ENCODE results near the gene PRKAA2. TPM values are rescaled to one million over a fixed set of nuclear protein-coding genes. Genes with fewer than 3 reads are reported as not detected.

The PRKAA2 gene
- total RNA-seq, 1 donor from 2014 or later: 4.8 TPM

DNA sequence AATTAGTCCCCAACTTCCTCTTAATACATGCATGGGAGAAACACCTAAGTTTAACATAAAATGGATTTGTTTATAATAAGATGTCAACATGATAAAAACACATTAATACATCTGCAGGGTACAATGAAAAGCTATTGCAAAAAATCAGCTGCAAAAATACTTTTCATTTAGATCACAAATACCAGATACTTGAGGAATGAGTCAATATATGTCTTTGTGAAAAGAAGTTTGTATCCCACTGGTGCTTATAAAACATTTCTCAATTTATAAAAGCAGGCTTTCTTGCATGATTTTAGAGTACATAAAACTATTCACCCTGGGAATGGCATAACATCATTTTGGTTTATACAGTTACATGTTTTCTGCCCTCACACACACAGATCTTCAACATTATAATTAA is 18.6 kb upstream of the PRKAA2 start:
- Mint-ChIP-seq H3K4me1 (no peaks in the 10 kb centered on the region), H3K27me3 (ENCODE audit: low read depth) (no peaks in the 10 kb centered on the region), H3K4me3 (no peak overlapping the region), H3K9me3 (peaks cover 3% of the 10 kb centered on the region), H3K36me3 (ENCODE audit: low read depth) (no peaks in the 10 kb centered on the region), H3K27ac (ENCODE audit: unreplicated experiment) (no peak overlapping the region)
- no peak for DNase-seq (ENCODE audit: low read depth, low spot score)
- TF ChIP-seq, protein P1, sequence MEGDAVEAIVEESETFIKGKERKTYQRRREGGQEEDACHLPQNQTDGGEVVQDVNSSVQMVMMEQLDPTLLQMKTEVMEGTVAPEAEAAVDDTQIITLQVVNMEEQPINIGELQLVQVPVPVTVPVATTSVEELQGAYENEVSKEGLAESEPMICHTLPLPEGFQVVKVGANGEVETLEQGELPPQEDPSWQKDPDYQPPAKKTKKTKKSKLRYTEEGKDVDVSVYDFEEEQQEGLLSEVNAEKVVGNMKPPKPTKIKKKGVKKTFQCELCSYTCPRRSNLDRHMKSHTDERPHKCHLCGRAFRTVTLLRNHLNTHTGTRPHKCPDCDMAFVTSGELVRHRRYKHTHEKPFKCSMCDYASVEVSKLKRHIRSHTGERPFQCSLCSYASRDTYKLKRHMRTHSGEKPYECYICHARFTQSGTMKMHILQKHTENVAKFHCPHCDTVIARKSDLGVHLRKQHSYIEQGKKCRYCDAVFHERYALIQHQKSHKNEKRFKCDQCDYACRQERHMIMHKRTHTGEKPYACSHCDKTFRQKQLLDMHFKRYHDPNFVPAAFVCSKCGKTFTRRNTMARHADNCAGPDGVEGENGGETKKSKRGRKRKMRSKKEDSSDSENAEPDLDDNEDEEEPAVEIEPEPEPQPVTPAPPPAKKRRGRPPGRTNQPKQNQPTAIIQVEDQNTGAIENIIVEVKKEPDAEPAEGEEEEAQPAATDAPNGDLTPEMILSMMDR (conservative IDR thresholded peaks at IDR 0.05): no peak

DNA sequence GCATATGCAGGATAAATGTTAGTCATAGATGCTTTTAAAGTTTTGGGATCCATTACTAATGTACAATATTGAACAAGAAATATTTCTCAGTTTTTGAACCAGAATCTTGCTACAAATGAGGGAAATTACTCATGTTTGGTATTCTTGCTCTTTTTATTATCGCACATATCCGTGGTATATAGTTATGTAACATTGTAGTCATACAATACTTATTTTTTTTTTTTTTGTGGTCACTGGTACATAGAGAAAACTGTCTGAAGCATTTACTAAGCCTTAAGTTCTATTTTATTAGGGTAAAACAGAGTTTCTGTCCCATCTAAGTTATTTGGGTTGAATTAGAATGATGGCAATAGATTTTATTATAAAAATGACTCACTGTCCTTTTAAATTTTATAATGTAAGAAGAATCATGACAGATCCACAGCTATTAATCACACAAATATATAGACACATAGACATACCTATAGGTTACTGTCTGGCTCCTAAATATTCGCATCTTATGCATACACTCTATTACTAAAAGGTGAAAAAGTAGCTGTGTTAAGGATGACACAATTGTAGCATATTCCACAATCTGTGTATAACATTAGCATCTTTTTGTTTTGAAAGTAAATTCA is 18.0 kb upstream of the PRKAA2 start:
- no peak for DNase-seq (ENCODE audit: low read depth, low spot score)
- Mint-ChIP-seq H3K4me1 (no peaks in the 10 kb centered on the region), H3K27ac (ENCODE audit: unreplicated experiment) (no peak overlapping the region), H3K36me3 (ENCODE audit: low read depth) (no peaks in the 10 kb centered on the region), H3K9me3 (peaks cover 3% of the 10 kb centered on the region), H3K4me3 (no peak overlapping the region), H3K27me3 (ENCODE audit: low read depth) (no peaks in the 10 kb centered on the region)
- TF ChIP-seq, protein P1 (conservative IDR thresholded peaks at IDR 0.05): no peak

DNA sequence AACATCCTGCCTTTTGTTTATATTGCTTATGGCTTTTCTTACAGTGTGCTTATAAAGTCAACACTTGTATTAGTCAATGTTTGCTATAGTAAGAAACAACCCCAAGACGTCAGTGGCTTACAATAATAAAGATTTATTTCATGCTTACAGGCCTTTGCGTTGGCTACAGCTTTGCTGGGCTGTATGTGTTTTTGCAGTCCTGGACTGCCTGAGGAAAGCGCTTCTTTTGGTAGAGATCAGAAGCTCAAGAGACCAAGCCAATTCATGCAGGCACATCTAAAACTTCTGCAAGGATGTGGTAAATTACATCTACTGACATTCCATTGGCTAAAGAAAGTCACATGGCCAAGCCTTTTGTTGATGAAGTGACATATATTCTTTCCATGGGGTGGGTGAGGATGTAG is 17.5 kb upstream of the PRKAA2 start:
- TF ChIP-seq, protein P1 (conservative IDR thresholded peaks at IDR 0.05): no peak
- Mint-ChIP-seq H3K4me1 (no peaks in the 10 kb centered on the region), H3K36me3 (ENCODE audit: low read depth) (no peaks in the 10 kb centered on the region), H3K4me3 (no peak overlapping the region), H3K27me3 (ENCODE audit: low read depth) (no peaks in the 10 kb centered on the region), H3K27ac (ENCODE audit: unreplicated experiment) (no peak overlapping the region), H3K9me3 (peaks cover under 1% of the 10 kb centered on the region)
- no peak for DNase-seq (ENCODE audit: low read depth, low spot score)

DNA sequence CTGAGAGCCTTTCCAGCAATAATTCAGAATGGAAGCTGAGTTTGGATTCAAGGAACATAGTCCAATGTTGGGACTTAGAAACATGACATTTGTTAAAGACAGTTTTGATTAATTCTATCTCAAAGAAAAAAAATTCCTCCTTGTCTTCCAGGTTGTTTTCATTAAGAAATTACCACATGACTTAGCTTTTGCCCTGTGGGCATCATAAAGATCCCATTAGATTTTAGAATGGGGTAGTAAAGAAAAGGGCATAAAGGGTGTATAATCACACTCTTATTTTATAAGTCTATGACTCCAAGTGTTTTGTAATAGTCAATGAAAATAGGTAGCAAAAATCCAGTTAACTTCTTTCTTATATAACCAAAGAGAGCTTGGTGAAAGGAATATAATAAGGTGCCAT is 14.3 kb upstream of the PRKAA2 start:
- no peaks in the 10 kb centered on the region for H3K4me1 Mint-ChIP-seq

DNA sequence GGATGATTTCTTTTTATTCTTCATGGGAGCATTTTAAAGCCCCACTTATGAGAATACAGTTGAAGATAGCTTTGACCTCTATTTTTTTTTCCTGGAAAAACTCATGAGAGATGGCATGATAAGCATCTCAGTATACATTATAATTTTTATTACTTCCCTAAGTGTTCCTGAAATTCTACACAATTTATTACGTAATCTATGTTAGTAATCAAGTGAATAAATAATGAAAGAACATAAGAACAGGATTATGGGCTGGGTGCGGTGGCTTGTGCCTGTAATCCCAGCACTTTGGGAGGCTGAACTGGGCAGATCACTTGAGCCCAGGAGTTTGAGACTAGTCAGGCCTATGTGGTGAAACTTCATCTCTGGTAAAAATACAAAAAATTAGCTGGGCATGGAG is 13.2 kb upstream of the PRKAA2 start:
- H3K27ac Mint-ChIP-seq (ENCODE audit: unreplicated experiment): no peak overlapping the region
- DNase-seq (ENCODE audit: low read depth, low spot score): no peak
- H3K27me3 Mint-ChIP-seq (ENCODE audit: low read depth): no peaks in the 10 kb centered on the region
- no peak overlapping the region for H3K4me3 Mint-ChIP-seq
- no peaks in the 10 kb centered on the region for H3K36me3 Mint-ChIP-seq (ENCODE audit: low read depth)
- H3K9me3 Mint-ChIP-seq: no peaks in the 10 kb centered on the region
- H3K4me1 Mint-ChIP-seq: no peaks in the 10 kb centered on the region
- TF ChIP-seq, protein P1 (conservative IDR thresholded peaks at IDR 0.05): no peak

More for the DNA sequence above, 14.3 kb upstream of the PRKAA2 start:
- no peak overlapping the region for H3K27ac Mint-ChIP-seq (ENCODE audit: unreplicated experiment)
- TF ChIP-seq, protein P1 (conservative IDR thresholded peaks at IDR 0.05): no peak
- no peak for DNase-seq (ENCODE audit: low read depth, low spot score)
- no peaks in the 10 kb centered on the region for H3K9me3 Mint-ChIP-seq
- no peaks in the 10 kb centered on the region for H3K36me3 Mint-ChIP-seq (ENCODE audit: low read depth)
- H3K4me3 Mint-ChIP-seq: no peak overlapping the region
- no peaks in the 10 kb centered on the region for H3K27me3 Mint-ChIP-seq (ENCODE audit: low read depth)

All from neural crest cell (in vitro differentiated cells).